NCI-H1436 treated with DMSO at 0.1 percent for 48 hours (cell line): ENCODE results near the gene ADARB1.
A peak's percentile ranks its signal among the peaks of the same experiment; 100 is the strongest.

Experiments used
- DNase-seq: peaks from one replicate; lab custom pipeline; 2025; lab: John Stamatoyannopoulos, UW

Gene ADARB1

DNA sequence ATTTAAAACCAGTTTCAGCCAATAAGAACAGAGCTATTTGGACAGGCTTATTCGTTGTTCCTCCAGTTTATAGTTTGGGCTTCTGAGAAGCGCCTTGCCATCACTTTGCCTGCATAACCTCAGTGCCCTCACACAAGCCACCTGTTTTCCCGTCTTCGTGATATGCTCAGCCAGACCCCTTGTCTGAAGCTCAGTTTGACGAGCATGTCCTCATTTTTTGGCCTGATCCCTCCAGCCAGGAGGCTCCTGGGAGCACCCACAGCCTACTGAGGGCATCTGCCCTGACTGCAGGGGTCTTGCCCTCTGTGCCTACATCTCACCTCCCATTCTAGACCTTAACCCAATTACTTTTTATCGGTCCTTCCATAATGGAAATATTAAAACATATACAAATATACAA, 95.3 kb downstream of the ADARB1 start:
- no peak for DNase-seq

- no peak for DNase-seq
These were observed 96.6 kb downstream of the ADARB1 start for GRCh38 chr21:45170987-45171386.

DNA sequence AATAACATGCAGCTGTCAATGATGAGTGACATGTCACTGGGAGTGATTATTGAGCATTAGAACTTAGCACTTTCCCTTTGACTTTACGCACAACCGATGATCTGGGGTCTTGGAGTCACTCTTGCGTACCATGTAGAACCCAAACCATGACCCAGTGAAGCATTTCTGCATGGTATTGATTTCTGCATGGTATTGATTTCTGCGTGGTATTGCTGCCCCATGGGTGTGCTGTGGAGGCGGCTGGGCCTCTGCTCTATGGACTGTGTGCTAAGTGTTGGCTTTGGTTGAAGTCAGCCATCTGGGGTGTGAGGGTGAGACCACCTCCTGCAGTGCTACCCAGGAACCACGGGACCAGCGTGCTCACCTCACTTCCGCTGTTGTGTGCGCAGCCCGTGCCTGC, 98.0 kb downstream of the ADARB1 start:
- DNase-seq, result no peak

- DNase-seq, result no peak
These were observed 101.1 kb downstream of the ADARB1 start for GRCh38 chr21:45175326-45176095.

GRCh38 chr21:45176141-45176540, 101.8 kb downstream of the ADARB1 start:
- DNase-seq, result no peak

DNA sequence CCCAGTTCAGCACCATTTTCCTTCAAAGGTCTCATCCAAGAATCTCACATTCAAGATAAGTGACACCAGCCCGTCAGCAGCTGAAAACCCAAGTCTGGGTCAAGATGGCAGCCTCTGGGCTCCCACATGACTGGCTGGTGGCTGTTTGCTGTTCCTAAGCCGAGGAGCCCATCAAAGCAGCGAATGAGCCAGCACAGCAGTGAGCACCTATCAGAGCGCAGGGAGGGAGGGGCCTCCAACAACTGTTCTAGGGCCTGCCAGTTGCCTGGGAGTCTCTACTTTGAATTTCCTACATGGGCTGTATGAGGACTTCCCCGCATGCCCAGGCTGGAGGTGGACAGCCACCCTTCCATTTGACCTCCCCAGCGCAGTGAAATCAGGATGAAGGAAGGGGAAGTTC, 102.7 kb downstream of the ADARB1 start:
- DNase-seq, result no peak

DNA sequence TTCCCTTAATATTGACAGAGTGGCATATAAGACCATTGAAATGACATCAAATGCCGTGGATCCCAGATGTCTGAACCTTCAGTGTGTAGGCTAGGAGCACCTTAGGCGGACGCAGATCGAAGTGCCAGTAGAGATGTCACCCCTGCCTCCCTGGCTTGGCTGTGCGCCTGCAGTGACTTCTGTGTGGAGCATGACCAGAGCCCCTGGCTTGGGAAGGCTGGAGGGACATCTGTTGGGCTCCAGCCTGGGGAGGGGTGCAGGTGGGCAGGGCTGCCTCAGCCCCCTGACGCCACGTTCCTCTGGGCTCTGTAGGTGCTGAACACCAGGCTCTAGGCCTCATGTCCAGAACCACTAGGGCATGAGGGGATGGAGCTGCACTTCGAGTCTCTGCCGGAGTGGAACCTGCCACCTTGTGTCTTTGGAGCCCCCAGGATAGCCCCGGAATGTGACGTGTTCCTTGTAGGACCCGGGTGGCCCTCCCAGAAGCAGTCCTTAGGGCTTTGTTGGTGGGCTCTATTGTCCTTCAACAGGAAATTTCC, 103.8 kb downstream of the ADARB1 start:
- no peak for DNase-seq

DNA sequence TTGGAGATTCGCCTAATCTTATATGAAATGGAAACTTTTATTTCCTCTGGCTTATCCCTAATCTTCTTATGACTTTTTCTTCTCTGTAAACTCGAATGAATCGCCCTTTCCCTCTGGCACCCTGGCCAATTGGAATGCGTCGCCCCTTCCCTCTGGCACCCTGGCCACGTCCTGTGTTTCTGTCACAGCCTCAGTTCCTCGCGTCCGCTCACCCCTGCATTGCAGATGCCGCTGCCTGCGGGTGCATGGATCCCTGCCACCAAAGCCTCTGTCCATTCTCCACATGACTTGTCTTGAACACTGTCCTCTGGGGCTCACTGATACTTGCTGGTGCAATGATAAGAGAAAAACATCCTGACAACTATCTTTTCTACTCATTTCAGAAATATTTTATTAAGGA, 104.6 kb downstream of the ADARB1 start:
- no peak for DNase-seq

GRCh38 chr21:45179568-45180245, 105.3 kb downstream of the ADARB1 start:
- DNase-seq, result no peak

DNA sequence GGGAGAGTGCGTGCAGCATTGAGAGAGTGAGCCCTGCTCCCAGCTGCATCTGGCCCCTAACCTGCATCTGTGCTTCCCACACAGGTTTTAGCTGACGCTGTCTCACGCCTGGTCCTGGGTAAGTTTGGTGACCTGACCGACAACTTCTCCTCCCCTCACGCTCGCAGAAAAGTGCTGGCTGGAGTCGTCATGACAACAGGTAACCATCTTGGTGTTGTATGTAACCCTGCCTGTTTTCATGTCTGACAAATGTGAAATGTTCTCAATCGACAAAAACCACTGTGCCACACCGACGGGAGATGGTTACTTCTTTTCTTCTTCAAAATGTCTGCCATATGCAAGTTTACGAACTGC, 105.8 kb downstream of the ADARB1 start:
- no peak for DNase-seq

GRCh38 chr21:45182958-45183357, 108.6 kb downstream of the ADARB1 start:
- DNase-seq, result no peak

DNA sequence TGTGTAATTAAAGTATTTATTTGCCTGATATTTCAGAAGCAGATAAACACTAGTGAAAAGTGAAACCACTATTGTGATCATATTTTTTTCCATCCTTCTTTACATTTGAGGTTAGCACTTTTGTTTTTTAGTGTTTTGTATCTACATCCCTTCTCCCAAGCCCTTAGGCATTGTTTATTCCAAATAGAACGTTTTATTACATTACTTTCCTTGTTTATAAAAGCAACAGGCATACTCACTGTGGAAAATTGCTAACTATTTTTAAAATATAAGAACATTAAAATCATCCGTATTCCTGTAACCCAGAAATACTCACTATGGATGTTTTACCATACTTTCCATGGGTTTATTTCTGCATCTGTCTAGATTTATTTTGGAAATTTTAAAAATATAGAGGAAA, 109.5 kb downstream of the ADARB1 start:
- no peak for DNase-seq

- DNase-seq, result no peak
These were observed 110.5 kb downstream of the ADARB1 start for GRCh38 chr21:45184869-45185268.

- no peak for DNase-seq
These were observed 112.3 kb downstream of the ADARB1 start for GRCh38 chr21:45186709-45187108.

- DNase-seq, result no peak
These were observed 113.3 kb downstream of the ADARB1 start for GRCh38 chr21:45187646-45188045.

- no peak for DNase-seq
These were observed 115.6 kb downstream of the ADARB1 start for GRCh38 chr21:45190013-45190412.

DNA sequence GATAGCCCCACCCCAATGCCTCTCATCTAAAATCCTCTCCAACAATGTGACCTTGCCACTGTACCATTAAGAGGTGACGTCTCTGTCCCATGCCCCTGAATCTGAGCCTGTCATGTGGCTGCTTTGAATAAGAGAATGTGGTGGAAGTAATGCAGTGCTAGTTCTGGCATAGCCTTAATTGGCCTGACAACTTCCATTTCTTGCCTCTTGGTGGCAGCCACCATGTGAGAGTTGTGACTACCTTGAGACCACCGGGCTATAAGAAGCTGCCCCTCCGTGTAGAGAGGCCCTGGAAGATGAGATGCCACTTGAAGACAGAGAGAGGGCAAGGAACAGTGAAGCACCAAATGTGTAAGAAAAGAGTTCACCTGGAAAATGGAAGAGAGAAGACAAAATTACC, 118.0 kb downstream of the ADARB1 start:
- DNase-seq, result no peak

DNA sequence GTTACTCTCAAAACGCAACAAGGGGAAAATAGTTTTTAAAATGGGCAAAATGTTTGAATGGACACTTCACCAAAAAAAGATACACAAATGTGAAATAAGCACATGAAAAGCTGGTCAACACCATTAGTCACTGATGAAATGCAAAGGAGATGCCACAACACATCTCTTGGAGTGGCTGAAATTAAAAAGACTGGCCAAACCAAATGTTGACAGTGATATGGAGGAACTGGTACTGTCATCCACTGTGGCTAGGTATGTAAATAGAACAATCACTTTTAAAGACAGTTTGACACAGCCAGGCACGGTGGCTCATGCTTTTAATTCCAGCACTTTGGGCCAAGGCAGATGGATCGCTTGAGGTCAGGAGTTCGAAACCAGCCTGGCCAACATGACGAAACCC, 122.2 kb downstream of the ADARB1 start:
- no peak for DNase-seq

- DNase-seq, result no peak
These were observed 124.8 kb downstream of the ADARB1 start for GRCh38 chr21:45199201-45199600.

- DNase-seq, result no peak
These were observed 125.7 kb downstream of the ADARB1 start for GRCh38 chr21:45200031-45200430.

GRCh38 chr21:45200581-45201296, 126.4 kb downstream of the ADARB1 start:
- DNase-seq, result no peak

- no peak for DNase-seq
These were observed 128.0 kb downstream of the ADARB1 start for GRCh38 chr21:45202344-45202743.

DNA sequence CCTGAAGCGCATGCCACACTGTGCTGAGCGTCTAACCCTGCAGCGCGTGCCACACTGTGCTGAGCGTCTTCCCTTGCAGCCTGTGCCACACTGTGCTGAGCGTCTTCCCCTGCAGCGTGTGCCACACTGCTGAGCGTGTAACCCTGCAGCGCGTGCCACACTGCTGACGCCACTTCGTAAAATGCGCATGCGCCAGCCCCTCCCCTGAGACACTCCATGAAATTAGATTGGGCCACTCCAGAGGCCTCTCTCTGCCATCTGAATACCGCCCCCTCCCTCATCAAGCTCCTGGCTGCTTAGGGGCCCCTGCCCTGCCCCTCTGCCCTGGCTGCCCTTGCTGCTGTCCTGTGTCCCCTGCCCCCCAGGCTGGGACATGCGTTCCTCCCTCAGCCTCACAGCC, 128.5 kb downstream of the ADARB1 start:
- peak; percentile 0 for DNase-seq
